Ecto neural progenitor cell (in vitro differentiated cells): Measurements from ENCODE around the gene AMN.

Source experiments
- DNase-seq: peaks from one replicate; pipeline ENCODE4 v3.0.0-alpha.2; 2018; ENCODE audit warnings: low spot score

AMN gene

GRCh38 chr14:102966681-102967505 lies 44.4 kb downstream of the AMN start:
- DNase-seq: no peak

GRCh38 chr14:102967506-102967795 lies 45.0 kb downstream of the AMN start:
- DNase-seq: no peak

- DNase-seq: no peak
These were observed 45.8 kb downstream of the AMN start for GRCh38 chr14:102968306-102968705.

- DNase-seq: no peak
These were observed 46.8 kb downstream of the AMN start for GRCh38 chr14:102969060-102969791.

GRCh38 chr14:102969901-102970300 lies 47.4 kb downstream of the AMN start:
- DNase-seq: no peak

GRCh38 chr14:102970496-102970895 lies 48.0 kb downstream of the AMN start:
- DNase-seq: no peak

GRCh38 chr14:102971314-102971713 lies 48.9 kb downstream of the AMN start:
- DNase-seq: no peak

- DNase-seq: no peak
These were observed 49.6 kb downstream of the AMN start for GRCh38 chr14:102971836-102972606.

- DNase-seq: no peak
These were observed 51.3 kb downstream of the AMN start for GRCh38 chr14:102973706-102974285.

GRCh38 chr14:102975662-102976061 lies 53.2 kb downstream of the AMN start:
- DNase-seq: no peak

- DNase-seq: no peak
These were observed 55.0 kb downstream of the AMN start for GRCh38 chr14:102977475-102977874.

GRCh38 chr14:102979406-102979805 lies 56.9 kb downstream of the AMN start:
- DNase-seq: no peak

GRCh38 chr14:102980409-102980810 lies 57.9 kb downstream of the AMN start:
- no peak for DNase-seq
